MM.1S (cell line): ENCODE measurements around the gene ZNF622.

Source experiments
- DNase-seq: peaks from one replicate; pipeline ENCODE4 v3.0.0-alpha.2; 2015
- H2AFZ ChIP-seq: fragments of 300-600 bp; sonication (generic); 2 replicates; pipeline ENCODE4 v1.6.0; 2016; ENCODE audit warnings: antibody characterized with exemption, low read length
- H3F3A ChIP-seq: fragments of 300-600 bp; sonication (generic); 2 replicates; pipeline ENCODE4 v1.6.1; 2016; ENCODE audit warnings: mild to moderate bottlenecking, antibody characterized with exemption, low read length, moderate library complexity, mixed read lengths; ENCODE audit not compliant: insufficient read depth
- H3K27ac ChIP-seq: fragments of 300-600 bp; sonication (generic); 2 replicates; pipeline ENCODE4 v1.5.1; 2016; ENCODE audit warnings: mild to moderate bottlenecking, low read length
- H3K27me3 ChIP-seq: fragments of 300-600 bp; sonication (generic); replicated peaks from 2 replicates; pipeline ENCODE4 v1.6.0; 2016; ENCODE audit warnings: low read length; ENCODE audit not compliant: insufficient read depth
- H3K36me3 ChIP-seq: fragments of 300-600 bp; sonication (generic); replicated peaks from 2 replicates; pipeline ENCODE4 v1.6.1; 2016; ENCODE audit warnings: mild to moderate bottlenecking, low read length, mixed read lengths; ENCODE audit not compliant: insufficient read depth
- H3K4me1 ChIP-seq: fragments of 300-600 bp; sonication (generic); 2 replicates; pipeline ENCODE4 v1.6.1; 2016; ENCODE audit warnings: low read length, mixed read lengths
- H3K4me2 ChIP-seq: fragments of 300-600 bp; sonication (generic); 2 replicates; pipeline ENCODE4 v1.6.0; 2016; ENCODE audit warnings: low read depth, low read length
- H3K4me3 ChIP-seq: fragments of 300-600 bp; sonication (generic); 2 replicates; pipeline ENCODE4 v1.5.1; 2016; ENCODE audit warnings: low read length, mixed read lengths
- H3K79me2 ChIP-seq: fragments of 300-600 bp; sonication (generic); 2 replicates; pipeline ENCODE4 v1.6.1; 2016; ENCODE audit warnings: mixed run types, low read length, mixed read lengths
- H3K9ac ChIP-seq: fragments of 300-600 bp; sonication (generic); 2 replicates; pipeline ENCODE4 v1.6.1; 2016; ENCODE audit warnings: low read length, mixed read lengths
- H3K9me2 ChIP-seq: fragments of 300-600 bp; sonication (generic); replicated peaks from 2 replicates; pipeline ENCODE4 v1.6.1; 2016; ENCODE audit warnings: mild to moderate bottlenecking, low read length, mixed read lengths; ENCODE audit not compliant: insufficient read depth
- H3K9me3 ChIP-seq: fragments of 300-600 bp; sonication (generic); replicated peaks from 2 replicates; pipeline ENCODE4 v1.6.1; 2016; ENCODE audit warnings: mild to moderate bottlenecking, low read length, mixed read lengths; ENCODE audit not compliant: insufficient read depth
- H4K20me1 ChIP-seq: fragments of 300-600 bp; sonication (generic); 2 replicates; pipeline ENCODE4 v1.6.1; 2016; ENCODE audit warnings: mild to moderate bottlenecking, low read length, moderate library complexity, mixed read lengths; ENCODE audit not compliant: insufficient read depth
- EZH2 ChIP-seq: fragments of 300-600 bp; sonication (generic); optimal IDR thresholded peaks from 2 replicates; pipeline ENCODE3; 2017; ENCODE audit warnings: low read depth, mild to moderate bottlenecking, antibody characterized with exemption, low read length, mixed read lengths
- EZH2phosphoT487 ChIP-seq: fragments of 300-600 bp; sonication (generic); IDR thresholded peaks from 2 replicates; pipeline ENCODE4 v1.6.1; 2018; ENCODE audit warnings: antibody characterized with exemption, low read length
- TF ChIP-seq, protein P1 (sequence below): fragments of 300-600 bp; sonication (generic); IDR thresholded peaks from 2 replicates; pipeline ENCODE4 v1.5.1; 2016; ENCODE audit warnings: antibody characterized with exemption, low read length, mixed read lengths

Gene ZNF622

DNA sequence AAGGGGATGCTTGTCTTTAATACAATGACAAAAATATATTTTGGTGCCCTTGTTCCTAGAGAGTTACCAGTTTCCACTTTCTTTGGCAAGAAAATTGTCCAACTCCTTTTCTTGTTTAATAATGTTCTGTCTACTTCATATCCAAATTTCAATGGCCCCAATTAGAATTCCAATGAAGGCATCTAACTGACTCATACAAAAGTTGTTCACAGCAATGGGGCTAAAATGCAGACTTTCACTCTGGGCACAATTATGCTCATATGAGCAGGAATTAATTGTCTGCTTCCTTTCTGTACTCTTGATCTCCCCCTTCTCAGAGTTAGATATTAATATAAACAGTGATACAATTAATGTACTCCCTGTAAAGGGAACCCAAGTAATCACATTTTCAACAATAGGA, 42.1 kb upstream of the ZNF622 start:
- H3K9me2 ChIP-seq: no peaks in the 10 kb centered on the region
- no peaks in the 10 kb centered on the region for H3F3A ChIP-seq
- H3K9ac ChIP-seq: no peak overlapping the region
- H2AFZ ChIP-seq: no peak overlapping the region
- H3K9me3 ChIP-seq: no peaks in the 10 kb centered on the region
- H3K36me3 ChIP-seq: no peaks in the 10 kb centered on the region
- H3K79me2 ChIP-seq: no peaks in the 10 kb centered on the region
- no peak for DNase-seq
- H3K27ac ChIP-seq: no peak overlapping the region
- no peak overlapping the region for H3K4me2 ChIP-seq
- TF ChIP-seq EZH2 (no peak), EZH2phosphoT487 (no peak)
- TF ChIP-seq, protein P1, sequence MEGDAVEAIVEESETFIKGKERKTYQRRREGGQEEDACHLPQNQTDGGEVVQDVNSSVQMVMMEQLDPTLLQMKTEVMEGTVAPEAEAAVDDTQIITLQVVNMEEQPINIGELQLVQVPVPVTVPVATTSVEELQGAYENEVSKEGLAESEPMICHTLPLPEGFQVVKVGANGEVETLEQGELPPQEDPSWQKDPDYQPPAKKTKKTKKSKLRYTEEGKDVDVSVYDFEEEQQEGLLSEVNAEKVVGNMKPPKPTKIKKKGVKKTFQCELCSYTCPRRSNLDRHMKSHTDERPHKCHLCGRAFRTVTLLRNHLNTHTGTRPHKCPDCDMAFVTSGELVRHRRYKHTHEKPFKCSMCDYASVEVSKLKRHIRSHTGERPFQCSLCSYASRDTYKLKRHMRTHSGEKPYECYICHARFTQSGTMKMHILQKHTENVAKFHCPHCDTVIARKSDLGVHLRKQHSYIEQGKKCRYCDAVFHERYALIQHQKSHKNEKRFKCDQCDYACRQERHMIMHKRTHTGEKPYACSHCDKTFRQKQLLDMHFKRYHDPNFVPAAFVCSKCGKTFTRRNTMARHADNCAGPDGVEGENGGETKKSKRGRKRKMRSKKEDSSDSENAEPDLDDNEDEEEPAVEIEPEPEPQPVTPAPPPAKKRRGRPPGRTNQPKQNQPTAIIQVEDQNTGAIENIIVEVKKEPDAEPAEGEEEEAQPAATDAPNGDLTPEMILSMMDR: no peak
- H3K4me3 ChIP-seq: no peak overlapping the region
- no peaks in the 10 kb centered on the region for H3K27me3 ChIP-seq
- H3K4me1 ChIP-seq: no peaks in the 10 kb centered on the region
- no peaks in the 10 kb centered on the region for H4K20me1 ChIP-seq

- no peak overlapping the region for H3K4me3 ChIP-seq
- no peak for DNase-seq
- no peak overlapping the region for H2AFZ ChIP-seq
- no peaks in the 10 kb centered on the region for H3K9me2 ChIP-seq
- no peak overlapping the region for H3K27ac ChIP-seq
- no peaks in the 10 kb centered on the region for H3F3A ChIP-seq
- H3K36me3 ChIP-seq: no peaks in the 10 kb centered on the region
- no peaks in the 10 kb centered on the region for H3K27me3 ChIP-seq
- H4K20me1 ChIP-seq: no peaks in the 10 kb centered on the region
- TF ChIP-seq, protein P1: no peak
- TF ChIP-seq EZH2 (no peak), EZH2phosphoT487 (no peak)
- H3K9ac ChIP-seq: no peak overlapping the region
- H3K79me2 ChIP-seq: no peaks in the 10 kb centered on the region
- no peaks in the 10 kb centered on the region for H3K9me3 ChIP-seq
- no peaks in the 10 kb centered on the region for H3K4me1 ChIP-seq
- H3K4me2 ChIP-seq: no peak overlapping the region
These were observed 40.3 kb upstream of the ZNF622 start for GRCh38 chr5:16505904-16506303.

DNA sequence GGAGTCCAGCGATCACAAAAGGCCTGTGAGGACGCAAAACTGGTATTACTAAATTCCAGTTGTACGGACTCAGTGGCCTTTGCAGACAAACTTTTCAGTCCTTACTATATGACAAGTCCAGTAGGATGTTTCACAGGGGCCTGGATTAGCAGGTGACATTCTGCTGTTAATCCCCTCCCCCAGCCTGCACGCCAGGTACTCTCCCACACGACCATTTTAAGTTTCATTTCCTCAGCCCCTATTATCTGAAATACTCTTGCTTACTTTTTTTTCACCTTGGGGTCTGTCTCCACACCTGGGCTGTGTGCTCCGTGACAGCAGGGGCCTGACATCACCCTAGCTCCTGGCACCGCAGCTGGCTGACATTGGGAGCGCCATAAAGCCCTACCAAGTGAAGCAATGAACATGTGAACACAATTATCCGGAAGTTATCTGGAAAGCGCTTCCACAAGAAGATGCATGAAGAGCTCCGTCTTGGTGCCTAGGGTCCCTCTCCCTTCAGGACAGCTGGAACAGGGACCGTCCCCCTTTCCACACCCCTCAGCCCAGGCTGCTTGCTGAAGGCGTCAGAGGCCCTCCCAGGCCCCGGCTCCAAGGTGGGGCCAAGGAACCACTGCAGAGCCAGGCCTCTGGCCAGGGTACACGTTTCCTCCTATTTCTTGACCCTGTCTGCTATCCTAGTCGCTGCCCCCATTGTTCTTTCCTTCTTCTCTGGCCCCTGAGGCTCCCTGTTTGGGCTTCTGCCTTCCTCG, 39.7 kb upstream of the ZNF622 start:
- Histone ChIP-seq H3K27ac (no peak overlapping the region), H3K4me1 (no peaks in the 10 kb centered on the region), H3K4me2 (no peak overlapping the region), H3K9me2 (no peaks in the 10 kb centered on the region), H3K79me2 (no peaks in the 10 kb centered on the region), H3F3A (no peaks in the 10 kb centered on the region), H2AFZ (no peak overlapping the region), H3K36me3 (no peaks in the 10 kb centered on the region), H3K4me3 (no peak overlapping the region), H3K9ac (no peak overlapping the region), H3K9me3 (no peaks in the 10 kb centered on the region), H3K27me3 (no peaks in the 10 kb centered on the region), H4K20me1 (no peaks in the 10 kb centered on the region)
- no peak for DNase-seq
- TF ChIP-seq EZH2 (no peak), EZH2phosphoT487 (no peak)
- TF ChIP-seq, protein P1: no peak
